NCI-H748 treated with DMSO at 0.1 percent for 48 hours (cell line): Measurements from ENCODE around the gene KY.

Source experiments
- DNase-seq: peaks from one replicate; lab custom pipeline; 2025; lab: John Stamatoyannopoulos, UW

KY gene

DNA sequence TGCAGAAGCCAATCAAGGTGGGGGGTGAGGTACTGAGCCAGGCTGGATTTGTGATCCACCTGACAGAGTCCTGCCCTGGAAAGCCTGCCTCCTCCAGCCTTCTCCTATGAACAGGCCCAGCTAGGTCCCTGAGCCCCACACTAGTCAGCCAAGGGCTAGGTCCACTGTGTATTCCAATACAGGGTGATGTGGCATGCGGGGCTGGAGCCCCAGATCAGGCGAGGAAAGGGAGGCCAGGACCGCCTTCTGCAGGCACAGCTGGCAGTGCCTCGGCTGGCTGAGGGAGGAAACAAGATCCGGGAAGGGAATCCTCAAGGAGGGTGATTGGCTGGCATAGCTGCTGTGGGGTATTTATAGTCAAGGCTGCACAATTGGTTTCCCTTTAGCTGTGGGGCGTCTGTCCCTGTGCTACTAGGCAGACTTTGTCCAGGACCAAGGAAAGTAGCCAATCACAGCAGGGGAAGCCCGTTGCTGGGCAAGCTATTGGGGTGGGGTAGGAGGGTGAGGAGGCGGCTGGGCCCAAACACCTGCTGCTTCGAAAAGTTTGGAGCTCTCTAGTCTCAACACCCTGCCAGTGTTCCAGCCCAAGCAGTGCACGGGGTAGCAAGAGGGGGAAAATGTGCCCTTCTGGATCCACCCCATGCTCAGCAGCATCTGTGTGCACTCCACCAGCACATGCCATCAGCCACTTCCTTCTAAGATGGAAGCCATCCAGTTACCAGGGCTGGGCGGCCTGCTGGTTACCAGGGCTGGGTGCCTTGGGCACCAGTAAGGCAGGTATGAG, 5.9 kb downstream of the KY start:
- DNase-seq, result no peak

DNA sequence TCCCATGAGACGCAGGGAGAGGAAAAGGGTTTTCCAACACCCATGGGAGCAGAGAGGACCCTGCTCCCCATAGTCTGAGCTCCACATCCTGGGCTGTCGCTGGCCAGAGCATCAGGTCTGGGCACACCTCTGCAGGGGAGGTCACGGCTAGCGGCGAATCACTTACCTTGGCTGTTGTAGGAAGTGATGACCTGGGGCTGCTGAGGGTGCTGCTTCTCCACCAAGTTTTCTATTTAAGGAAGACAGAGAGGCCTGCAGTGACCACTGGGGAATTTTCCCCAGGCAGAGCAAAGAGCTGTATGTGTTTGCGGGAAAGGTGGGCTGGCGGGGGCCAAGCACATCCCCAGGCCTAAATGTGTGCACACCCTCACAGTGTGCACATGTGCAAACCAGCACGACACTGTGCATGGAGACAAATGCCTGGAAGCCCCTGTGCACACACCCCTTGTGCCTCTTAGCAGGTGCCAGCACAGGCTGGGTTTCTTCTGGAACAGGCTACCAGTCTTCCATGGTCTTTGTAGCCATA, 7.6 kb downstream of the KY start:
- DNase-seq, result no peak

DNA sequence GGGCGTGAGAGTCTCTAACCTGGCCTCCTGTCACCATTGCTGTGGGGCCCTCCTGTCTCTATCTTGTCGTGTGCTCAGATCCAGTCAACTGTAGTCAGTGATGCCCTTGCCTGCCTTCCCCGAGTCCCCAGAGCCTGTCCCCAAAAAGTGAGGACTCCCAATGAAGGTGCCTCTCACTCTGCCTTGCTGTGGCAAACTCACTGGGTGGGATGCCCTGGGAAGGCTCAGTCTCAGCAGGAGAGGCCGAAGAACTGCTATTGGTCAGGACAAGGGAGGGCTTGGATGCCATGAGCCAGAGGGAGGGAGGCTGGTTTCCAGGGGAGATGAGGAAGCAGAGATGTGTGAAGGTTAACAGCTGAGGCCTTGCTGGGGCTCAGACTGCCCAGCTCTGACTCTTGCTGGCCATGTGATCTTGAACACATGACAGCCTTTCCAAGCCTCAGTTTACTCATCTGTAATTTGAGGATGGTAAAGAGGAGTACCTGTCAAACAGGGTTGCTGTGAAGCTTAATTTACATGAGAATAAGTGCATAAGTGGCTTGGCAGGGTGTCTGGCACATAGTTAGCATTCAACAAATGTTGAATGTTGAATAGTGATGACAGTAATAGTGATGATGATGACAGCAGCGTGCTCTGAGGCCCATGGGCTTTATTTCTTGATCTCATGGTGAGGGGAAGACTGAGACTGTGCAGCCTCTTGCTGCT, 8.2 kb downstream of the KY start:
- DNase-seq, result no peak

DNA sequence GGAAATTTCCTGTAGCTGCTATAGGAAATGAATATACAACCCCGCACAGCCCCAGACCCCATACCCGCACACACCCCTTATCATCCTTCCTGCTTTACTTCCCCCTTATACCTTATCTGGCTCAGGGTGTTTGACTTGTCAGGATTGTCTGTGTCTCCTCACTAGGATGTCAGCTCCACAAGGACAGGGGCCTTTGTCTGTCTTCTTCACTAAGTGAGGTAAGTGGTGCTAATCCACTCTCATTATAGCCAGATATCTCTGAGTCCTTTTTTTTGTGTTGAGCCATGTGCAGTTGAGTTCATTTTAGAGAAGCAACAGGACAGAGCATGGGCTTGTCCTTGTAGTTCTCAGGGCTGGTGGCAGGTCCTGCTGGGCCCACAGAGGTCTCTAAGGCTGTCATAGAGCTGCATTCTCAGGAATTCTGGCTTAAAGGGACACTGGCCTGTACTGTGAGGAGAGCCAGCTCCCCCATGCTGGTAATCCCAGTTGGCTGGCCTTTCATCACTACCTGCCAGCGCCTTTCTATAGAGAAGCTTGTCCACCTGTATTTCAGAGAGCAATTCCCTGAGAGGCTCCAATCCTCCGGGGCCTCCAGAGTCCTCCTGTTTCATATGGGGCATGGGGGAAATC, 9.0 kb downstream of the KY start:
- no peak for DNase-seq

DNA sequence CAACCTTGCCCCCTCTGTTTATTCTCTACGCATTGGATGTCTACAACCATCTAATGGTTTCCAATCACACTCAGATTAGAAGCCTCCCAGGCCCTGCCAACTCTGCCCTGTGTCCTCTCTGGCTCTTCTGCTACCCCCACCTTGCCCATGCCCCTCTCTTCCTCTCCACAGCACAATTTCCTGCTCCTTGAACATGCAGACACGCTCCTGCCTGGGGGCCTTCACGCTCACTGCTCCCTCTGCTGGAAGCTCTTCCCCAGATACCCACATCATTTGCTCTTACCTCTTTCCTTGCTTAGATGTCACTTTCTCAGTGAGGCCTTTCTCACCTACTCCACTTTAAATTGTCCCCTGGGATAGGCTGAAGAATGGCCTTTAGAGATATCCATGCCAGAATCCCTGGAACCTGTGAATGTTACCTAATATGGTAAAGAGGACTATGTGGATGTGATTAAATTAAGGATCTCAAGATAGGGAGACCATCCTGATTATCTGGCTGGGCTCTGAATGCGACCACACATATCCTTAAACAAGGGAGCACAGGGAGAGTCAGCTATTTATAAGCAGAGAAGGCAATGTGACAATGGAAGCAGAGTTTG, 9.9 kb downstream of the KY start:
- DNase-seq, result no peak

DNA sequence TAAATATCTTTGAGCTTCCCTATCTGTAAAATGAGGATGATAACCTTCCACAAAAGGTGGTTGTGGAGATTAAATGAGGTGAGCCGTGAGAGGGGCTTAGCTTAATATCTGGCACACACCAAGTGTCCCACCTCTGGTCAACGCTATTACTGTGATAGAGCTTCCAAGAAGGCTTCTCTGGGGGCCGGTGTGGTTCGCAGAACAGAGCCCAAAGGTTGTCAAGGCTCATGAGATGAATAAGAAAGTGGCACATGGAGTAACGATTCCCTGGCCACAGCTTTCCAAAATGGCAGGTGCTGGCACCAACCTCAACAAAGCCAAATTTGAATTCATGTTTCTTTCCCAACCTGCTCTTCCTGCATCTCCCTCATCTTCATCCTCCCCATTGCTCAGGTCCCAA, 10.4 kb downstream of the KY start:
- DNase-seq, result no peak

DNA sequence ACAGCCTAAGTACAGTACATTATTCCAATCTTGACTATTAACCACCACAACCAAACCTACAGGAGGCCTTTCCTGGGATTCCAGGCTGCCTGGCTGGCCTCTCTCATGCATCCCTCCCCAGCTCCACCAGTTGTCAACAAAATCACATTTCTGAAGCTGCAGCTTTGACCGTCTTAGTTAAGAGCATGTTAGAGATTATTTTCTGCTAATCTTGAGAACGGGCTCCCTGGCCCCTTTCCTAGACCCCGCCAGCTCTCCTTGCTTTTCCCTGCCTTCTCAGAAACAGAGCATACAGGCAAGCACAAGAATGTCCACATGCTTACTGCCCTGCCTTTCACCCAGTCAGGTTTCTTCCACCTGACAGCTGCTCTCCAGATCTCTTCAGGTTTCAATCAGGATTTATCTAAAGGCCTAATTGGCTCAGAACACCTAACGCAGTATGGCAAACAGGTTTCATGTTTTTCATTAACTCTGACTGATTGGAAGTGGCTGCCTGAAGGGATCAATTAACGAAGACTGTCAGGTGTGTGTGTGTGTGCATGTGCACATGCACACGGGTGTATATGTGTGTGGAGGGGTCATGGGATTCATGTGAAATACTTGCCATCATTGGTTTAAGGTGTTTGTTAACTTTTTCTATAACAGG, 12.3 kb downstream of the KY start:
- DNase-seq, result no peak

DNA sequence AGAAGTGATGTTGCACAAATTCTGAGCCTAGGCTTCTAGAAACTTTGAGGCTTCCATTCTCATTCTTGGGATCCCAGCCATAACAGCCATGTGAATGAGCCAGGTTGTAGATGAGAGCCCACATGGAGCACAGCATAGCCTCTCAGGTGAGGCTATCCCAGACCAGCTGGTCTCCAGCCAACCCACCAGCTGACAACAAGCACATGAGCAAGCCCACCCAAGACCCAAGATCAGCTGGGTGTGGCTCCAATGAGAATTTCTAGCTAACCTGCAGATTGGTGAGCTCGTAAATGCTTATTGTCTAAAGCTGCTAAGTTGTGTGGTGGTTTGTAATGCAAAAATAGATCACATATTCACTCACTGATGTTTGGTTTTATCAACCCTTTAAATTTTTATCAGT, 14.4 kb downstream of the KY start:
- no peak for DNase-seq

DNA sequence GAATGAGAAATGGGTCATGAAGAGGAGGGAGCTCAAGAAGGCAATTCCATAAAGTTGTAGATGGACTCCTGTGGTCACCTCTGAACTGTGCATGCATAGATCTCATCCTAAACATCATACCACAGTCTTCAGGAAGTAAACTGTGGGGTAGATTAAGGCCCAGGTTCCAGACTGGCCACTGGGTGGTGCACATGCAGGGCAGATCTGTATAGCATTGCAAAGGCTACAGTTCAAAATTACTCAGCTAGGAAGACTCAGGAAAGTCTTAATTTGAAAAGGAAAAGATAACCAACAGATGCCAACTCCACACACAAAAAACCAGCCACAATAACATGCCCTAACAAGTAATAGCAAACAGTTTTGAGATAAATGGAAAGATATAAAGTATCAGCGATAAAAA, 20.3 kb downstream of the KY start:
- no peak for DNase-seq

DNA sequence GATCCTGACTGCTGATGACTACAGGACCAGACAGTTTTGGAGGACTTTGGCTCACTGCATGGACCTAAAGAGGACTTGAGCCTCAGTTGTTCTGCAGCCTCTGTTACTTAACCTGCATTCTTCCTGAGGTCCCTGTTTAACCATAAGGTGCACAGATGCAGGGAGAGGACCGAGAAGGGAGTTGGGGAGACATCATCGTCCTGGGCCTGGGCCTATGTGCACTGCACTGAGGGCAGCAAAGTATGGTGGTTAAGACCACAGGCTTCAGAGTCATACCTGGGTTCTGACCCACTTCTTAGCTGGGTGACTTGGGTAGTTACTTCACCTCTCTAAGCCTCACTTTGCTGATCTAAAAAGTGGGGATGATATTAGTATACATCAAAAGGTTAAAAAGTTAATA, 21.9 kb downstream of the KY start:
- no peak for DNase-seq

DNA sequence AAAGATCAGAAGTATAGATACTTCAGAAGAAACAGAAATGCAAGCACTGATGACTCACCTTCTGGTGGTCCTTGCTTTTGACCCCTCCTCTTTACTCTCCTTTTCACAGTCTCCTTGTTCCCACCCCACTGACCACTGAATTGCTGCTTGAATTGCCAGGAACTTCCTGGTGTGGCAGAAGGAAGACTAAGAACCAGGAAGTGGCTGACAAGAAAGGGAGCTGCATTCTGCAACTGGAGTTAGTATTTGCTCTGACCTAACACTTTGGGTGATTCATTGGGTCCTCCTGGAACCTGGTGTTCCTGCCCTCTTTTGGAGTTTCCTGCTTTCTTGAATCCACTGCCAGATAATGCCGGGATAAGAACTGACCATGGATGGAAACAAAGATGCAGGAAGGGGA, 23.0 kb downstream of the KY start:
- DNase-seq, result no peak

DNA sequence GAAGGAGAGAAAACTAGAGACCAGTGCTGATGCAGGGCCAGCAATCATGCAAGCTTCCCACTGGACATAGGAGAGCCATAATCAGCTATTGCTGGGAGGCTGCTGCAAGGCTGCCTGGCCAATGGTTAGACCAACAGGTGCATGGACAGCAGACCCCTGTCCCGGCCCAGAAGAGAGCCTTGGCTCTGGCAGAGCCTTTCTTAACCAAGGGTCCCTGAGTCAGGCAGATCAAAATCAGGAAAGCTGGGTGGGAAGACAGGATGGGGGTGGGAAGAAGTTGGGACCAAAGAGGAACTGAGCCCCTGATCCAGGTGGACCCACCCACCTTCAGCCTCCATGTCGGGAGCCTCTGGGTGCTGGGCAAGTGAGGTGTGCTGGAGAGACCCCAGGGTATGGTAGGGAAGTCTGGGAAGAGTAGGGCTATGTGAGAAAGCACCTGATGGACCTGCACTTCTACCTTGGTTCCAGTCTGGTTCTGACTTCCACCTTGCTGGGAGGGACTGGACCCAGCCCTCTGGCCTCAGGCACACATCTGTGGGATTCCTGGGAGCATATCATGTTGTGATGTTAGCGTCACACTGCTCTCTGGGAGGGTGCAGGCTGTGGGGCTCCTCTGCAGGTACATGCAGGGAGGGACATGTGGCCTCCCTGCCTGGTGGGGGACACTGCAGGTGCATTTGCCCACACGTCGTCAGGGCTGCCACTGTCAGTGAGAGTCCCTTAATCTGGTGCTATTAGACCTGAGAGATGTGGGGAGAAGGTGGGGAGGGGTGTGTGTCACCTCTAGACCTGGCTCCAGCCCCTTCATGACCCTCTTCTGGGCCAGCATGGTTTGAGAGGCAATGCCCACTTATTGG, 24.7 kb downstream of the KY start:
- DNase-seq, result no peak

DNA sequence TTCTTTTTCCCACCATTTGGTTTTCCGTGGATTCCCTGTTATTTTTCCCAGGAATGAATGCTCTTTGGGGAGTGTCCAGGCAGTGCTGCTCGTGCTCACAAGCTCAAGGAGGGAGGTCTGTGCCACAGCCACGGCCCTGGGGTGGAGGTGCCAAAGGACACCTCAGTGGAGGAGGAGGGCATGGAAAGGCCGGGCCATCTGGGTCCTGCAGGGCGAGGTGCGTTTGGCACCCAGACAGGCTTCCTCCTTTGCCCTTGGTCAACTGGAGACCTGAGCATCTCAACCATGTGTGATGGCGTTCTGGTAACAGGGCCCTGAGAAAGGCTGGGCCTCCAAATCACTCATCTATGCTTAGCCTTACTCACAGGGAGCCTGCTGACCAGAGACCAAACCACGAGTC, 25.4 kb downstream of the KY start:
- no peak for DNase-seq

DNA sequence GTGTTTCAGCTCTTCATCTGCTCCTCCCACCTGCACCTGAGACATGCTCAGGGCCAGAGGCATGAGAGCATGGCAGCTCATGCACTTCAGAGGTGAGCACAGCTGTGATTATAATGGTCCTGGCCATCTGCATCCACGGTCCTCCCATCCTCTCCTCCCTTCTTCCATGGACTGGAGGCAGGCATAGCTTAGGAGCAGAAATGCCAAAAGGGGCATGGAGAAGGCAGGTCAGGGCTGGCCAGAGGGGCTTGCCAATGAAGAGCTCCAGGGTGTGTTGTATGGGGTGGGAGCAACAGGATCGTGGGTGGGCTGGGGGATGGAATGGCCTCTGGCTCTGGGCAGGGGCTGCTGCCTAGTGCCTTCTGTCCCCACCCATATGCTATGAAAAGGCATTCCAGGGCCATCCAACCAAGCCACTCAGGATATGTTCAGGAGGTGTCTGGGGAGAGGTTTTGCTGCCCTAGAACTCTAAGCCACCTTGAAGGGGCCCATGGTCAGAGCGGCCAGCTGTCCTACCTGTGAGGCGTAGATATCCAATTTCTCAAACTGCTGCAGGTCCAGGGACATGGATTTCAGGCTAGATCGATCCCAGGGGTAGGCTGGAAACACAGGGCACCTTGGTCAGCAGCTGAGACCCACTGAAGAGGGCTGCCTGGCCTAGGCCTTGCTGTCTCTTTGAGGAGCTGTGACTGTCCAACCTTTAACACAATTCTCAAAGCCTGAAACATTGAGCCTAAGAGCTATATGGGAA, 26.1 kb downstream of the KY start:
- DNase-seq, result no peak

DNA sequence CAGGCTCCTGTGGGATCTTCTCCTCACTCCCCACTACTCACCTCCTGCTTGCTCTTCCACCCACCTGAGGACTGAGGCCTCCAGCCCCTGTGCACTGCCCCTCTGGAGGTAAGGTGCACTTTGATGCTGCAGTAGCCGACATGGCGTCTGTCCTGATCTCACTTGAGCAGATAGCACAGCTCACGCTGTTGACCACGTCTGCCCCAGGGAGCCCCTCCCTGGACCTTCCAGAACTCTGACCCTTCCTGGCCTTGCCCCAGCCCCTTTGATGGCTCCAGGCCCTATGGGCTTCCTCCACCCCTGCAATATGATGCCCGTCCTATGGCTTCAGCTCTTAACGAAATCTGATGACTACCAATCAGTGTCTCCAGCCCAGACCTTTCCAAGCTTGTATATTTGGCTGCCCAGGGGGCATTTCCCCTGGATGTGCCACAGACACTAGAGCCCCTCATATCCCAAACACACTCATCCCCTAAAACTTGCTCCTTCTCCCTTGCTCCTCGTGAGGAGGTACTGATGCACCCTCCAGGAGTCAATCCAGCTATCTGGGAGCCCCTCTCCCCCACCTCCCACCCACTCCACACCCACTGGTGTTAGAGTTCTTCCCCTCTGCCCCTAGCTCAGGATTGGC, 27.1 kb downstream of the KY start:
- no peak for DNase-seq

DNA sequence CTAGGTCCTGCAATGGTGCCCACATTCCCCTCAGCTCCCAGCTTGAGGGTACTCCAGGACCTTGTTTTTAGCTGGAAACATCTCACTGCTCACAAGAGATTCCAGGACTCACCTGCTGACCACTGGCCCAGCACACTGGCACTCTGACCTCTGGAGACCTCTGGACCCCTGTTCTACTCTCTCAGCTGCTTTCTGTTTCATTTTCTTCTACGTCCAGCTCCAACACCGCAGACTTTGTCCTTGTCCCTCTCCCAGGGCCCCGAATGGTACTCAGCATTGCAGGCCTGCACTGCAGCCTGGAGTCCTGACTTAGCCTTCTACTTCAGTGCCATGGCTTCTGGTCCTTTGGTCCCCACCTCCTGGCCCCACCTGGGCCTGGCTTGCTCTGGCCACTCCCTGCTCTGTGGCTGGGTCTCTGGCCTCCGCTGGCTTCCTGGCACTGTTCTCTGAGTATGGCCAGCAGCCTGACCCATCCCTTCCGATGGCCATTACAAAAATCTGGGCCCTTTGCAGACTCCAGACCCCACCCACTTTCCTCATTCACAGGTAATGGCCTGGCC, 27.9 kb downstream of the KY start:
- DNase-seq, result no peak

DNA sequence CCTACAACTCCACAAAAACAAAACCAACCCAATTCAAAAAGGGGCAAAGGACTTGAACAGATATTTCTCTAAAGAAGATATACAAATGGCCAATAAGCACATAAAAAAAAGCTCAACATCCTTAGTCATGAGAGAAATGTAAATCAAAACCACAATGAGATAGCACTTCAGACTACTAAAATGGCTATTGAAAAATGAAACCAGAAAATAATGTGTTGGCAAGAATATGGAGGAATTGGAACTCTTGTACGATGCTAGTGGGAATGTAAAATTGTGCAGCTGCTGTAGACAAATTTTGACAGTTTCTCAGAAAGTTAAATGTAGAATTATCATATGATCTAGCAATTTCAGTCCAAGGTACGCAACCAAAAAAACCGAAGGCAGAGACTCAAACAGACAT, 29.0 kb downstream of the KY start:
- no peak for DNase-seq

DNA sequence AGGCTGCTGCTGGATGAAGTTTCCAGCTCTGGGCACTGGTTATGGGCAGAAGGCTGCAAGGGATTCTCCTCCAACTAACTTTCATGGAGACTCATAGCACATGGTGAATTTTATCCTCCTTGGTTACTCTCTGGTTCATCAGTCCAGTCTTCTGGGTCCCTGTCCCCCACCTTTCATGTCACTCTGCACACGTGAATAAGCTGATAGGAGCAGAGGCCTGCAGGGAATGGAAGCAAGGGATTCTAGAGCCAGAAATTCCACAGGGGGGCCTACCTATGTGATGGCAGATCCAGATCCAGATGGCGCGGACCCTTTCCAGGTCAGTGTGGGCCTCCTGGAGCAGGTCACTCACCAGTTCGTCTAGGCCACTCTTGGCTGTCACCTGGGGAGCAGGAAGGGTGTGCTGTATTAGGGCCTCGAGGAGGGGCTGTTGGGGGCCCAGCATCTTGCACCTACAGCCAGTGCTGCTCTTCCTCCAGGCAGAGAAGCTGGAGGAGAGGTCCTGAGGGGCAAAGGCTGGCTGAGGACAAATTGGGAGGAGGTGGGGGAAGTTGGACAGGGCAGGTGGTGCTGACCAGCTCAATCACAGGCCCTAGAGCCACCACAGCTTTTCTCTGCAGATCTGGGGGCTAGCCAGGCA, 30.2 kb downstream of the KY start:
- no peak for DNase-seq

DNA sequence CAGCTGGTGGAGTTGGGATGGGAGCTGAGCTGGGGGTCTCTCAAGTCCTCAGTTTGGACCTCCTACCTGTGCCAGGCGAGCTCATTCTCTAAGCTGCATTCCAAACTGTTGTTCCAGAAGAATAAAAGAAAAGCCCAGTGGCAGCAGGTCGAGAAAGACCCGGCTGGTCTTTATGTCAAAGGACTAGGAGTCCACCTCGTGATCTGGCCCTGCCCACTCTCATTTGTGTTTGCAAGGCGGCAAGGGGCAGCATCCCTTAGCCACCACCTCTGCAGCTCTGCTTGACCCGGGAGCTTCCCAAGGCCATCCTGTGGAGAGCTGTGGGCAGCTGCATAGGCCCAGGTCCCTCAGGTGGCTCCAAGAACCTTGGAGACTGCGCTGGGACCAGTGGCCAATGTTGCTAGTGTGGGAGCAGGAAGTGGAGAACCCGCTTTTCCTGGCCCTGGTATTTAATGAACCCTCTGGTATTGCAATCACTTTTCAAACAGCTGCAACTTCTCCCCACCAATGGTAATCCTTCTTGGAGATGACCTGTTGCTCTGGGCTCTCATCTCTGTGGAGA, 30.9 kb downstream of the KY start:
- no peak for DNase-seq
